Bronchial epithelial cell (primary cell): Measurements from ENCODE around the gene WFDC5. TPM values are rescaled to one million over a fixed set of nuclear protein-coding genes. Genes with fewer than 3 reads are reported as not detected.

ENCODE experiments used
- DNase-seq: peaks from one replicate; pipeline ENCODE4 v3.0.0-alpha.2; 2010; ENCODE audit warnings: low read depth
- FAIRE-seq: peaks from 2 replicates; lab custom pipeline; 2011; peaks lifted over from hg19 to GRCh38; lab: Jason Lieb, UNC
- H3K27me3 ChIP-seq: 2 replicates; pipeline ENCODE4 v1.5.1; 2011; ENCODE audit warnings: low read length; ENCODE audit not compliant: control insufficient read depth, insufficient read depth
- H3K36me3 ChIP-seq: 2 replicates; pipeline ENCODE4 v1.5.1; 2011; ENCODE audit warnings: low read length; ENCODE audit not compliant: control insufficient read depth, insufficient read depth
- H3K4me3 ChIP-seq: 2 replicates; pipeline ENCODE4 v1.5.1; 2011; ENCODE audit warnings: mild to moderate bottlenecking, low read depth, low read length, control low read depth
- CTCF ChIP-seq: IDR thresholded peaks from 2 replicates; pipeline ENCODE4 v1.5.1; 2011; ENCODE audit warnings: mild to moderate bottlenecking, moderate library complexity, low read length, control low read depth, inconsistent platforms; ENCODE audit not compliant: insufficient read depth, severe bottlenecking
- total RNA-seq: library from RNA; depleted of rRNA; stranded (reverse); fragments of >200 nt; gene quantifications from 2 replicates; pipeline ENCODE4 v1.2.1, GENCODE V29; 2014

The WFDC5 gene
- total RNA-seq, 1 donor from 2014 or later, result 0.79 TPM

- FAIRE-seq (no peak), DNase-seq (peak; percentile 72)
- TF ChIP-seq CTCF, result peak; percentile 94
- peaks cover 4% of the 10 kb centered on the region for H3K27me3 ChIP-seq
- H3K4me3 ChIP-seq, result no peak overlapping the region
- H3K36me3 ChIP-seq, result no peaks in the 10 kb centered on the region
These were observed 23.8 kb upstream of the WFDC5 start for GRCh38 chr20:45138561-45139300.

GRCh38 chr20:45136911-45137310 is 21.9 kb upstream of the WFDC5 start:
- DNase-seq, result peak; percentile 33
- peaks cover 2% of the 10 kb centered on the region for H3K27me3 ChIP-seq
- H3K4me3 ChIP-seq, result no peak overlapping the region
- no peaks in the 10 kb centered on the region for H3K36me3 ChIP-seq
- FAIRE-seq, result no peak
- TF ChIP-seq CTCF, result no peak

GRCh38 chr20:45128099-45128498 is 13.1 kb upstream of the WFDC5 start:
- TF ChIP-seq CTCF, result no peak
- Histone ChIP-seq H3K4me3 (no peak overlapping the region), H3K27me3 (peaks cover 9% of the 10 kb centered on the region), H3K36me3 (no peaks in the 10 kb centered on the region)
- DNase-seq (peak; percentile 92), FAIRE-seq (peak; percentile 93)

GRCh38 chr20:45124365-45124764 is 9.4 kb upstream of the WFDC5 start, which contains the start of gene WFDC12:
Gene WFDC12 (minus strand): TSS chr20:45124465. CDS start chr20:45124447, 18 bp downstream.
- no peak within 1 kb of the TSS for H3K4me3 ChIP-seq
- H3K36me3 ChIP-seq, result no peaks in the 10 kb centered on the region
- peaks cover 12% of the 10 kb centered on the region for H3K27me3 ChIP-seq
- FAIRE-seq, result no peak
- DNase-seq, result no peak
- TF ChIP-seq CTCF, result no peak

GRCh38 chr20:45121388-45121787 is 6.4 kb upstream of the WFDC5 start:
- no peak for FAIRE-seq
- TF ChIP-seq CTCF, result no peak

More at GRCh38 chr20:45121388-45121787, 6.4 kb upstream of the WFDC5 start:
- no peak overlapping the region for H3K4me3 ChIP-seq
- peaks cover 12% of the 10 kb centered on the region for H3K27me3 ChIP-seq
- no peaks in the 10 kb centered on the region for H3K36me3 ChIP-seq
- no peak for DNase-seq
